GM23248 (cell line): Measurements from ENCODE around the gene WDR46. TPM values are rescaled to one million over a fixed set of nuclear protein-coding genes. Genes with fewer than 3 reads are reported as not detected.

Experiments
- DNase-seq: peaks from one replicate; pipeline ENCODE4 v3.0.0-alpha.2; 2015
- H2AFZ ChIP-seq: fragments of 200-600 bp; sonication (generic); 2 replicates; pipeline ENCODE4 v1.6.1; 2016; ENCODE audit warnings: antibody characterized with exemption
- H3F3A ChIP-seq: fragments of 200-600 bp; sonication (generic); 2 replicates; pipeline ENCODE4 v1.6.1; 2016; ENCODE audit warnings: mild to moderate bottlenecking, antibody characterized with exemption, mixed run types; ENCODE audit not compliant: insufficient read depth
- H3K27ac ChIP-seq: fragments of 200-600 bp; sonication (generic); 2 replicates; pipeline ENCODE4 v1.5.1; 2016; ENCODE audit warnings: mild to moderate bottlenecking
- H3K27me3 ChIP-seq: fragments of 200-600 bp; sonication (generic); replicated peaks from 2 replicates; pipeline ENCODE4 v1.6.1; 2016; ENCODE audit warnings: mild to moderate bottlenecking; ENCODE audit not compliant: insufficient read depth
- H3K36me3 ChIP-seq: fragments of 200-600 bp; sonication (generic); 2 replicates; pipeline ENCODE4 v1.6.1; 2016; ENCODE audit warnings: low read depth, mild to moderate bottlenecking
- H3K4me1 ChIP-seq: fragments of 200-600 bp; sonication (generic); 2 replicates; pipeline ENCODE4 v1.6.1; 2016; ENCODE audit warnings: mild to moderate bottlenecking; ENCODE audit not compliant: insufficient read depth
- H3K4me2 ChIP-seq: fragments of 200-600 bp; sonication (generic); one replicate; pipeline ENCODE4 v1.6.1; 2016; ENCODE audit warnings: mild to moderate bottlenecking; ENCODE audit not compliant: unreplicated experiment
- H3K4me3 ChIP-seq: fragments of 200-600 bp; sonication (generic); 2 replicates; pipeline ENCODE4 v1.5.1; 2016; ENCODE audit warnings: mild to moderate bottlenecking
- H3K79me2 ChIP-seq: fragments of 200-600 bp; sonication (generic); 2 replicates; pipeline ENCODE4 v1.6.1; 2016; ENCODE audit warnings: mild to moderate bottlenecking; ENCODE audit not compliant: insufficient read depth
- H3K9ac ChIP-seq: fragments of 200-600 bp; sonication (generic); 2 replicates; pipeline ENCODE4 v1.6.1; 2016; ENCODE audit warnings: mild to moderate bottlenecking
- H3K9me2 ChIP-seq: fragments of 200-600 bp; sonication (generic); 2 replicates; pipeline ENCODE4 v1.6.1; 2016; ENCODE audit warnings: mixed run types, mild to moderate bottlenecking, moderate library complexity; ENCODE audit not compliant: insufficient read depth
- H3K9me3 ChIP-seq: fragments of 200-600 bp; sonication (generic); one replicate; pipeline ENCODE4 v1.6.1; 2017; ENCODE audit warnings: low read depth
- H4K20me1 ChIP-seq: fragments of 200-600 bp; sonication (generic); 2 replicates; pipeline ENCODE4 v1.6.0; 2016; ENCODE audit not compliant: insufficient read depth
- EZH2 ChIP-seq: fragments of 200-600 bp; sonication (generic); IDR thresholded peaks from 2 replicates; pipeline ENCODE4 v1.6.1; 2018; ENCODE audit warnings: antibody characterized with exemption, mild to moderate bottlenecking; ENCODE audit not compliant: insufficient read depth, poor library complexity, severe bottlenecking
- EZH2phosphoT487 ChIP-seq: fragments of 200-600 bp; sonication (generic); IDR thresholded peaks from 2 replicates; pipeline ENCODE4 v1.6.1; 2018; ENCODE audit warnings: antibody characterized with exemption, moderate library complexity, mild to moderate bottlenecking, low read depth; ENCODE audit not compliant: insufficient read depth
- WGBS, 2 experiments: methylation state at CpG; one replicate each; pipeline ENCODE4 v1.1.6; 2015 to 2017; ENCODE audit warnings: low lambda C conversion rate in 2 of 2, low coverage in 1 of 2; ENCODE audit errors: missing lambda C conversion rate in 2 of 2; 5-methylcytosine and 5-hydroxymethylcytosine counted together
- in situ Hi-C: fragments of 300-500 bp; cut with MboI; formaldehyde crosslinking; loops from 2 replicates; pipeline ENCODE4 v1.15.0; 2020
- polyA plus RNA-seq: library from polyadenylated mRNA; unstranded; fragments of >200 nt; fragmentation: Nextera tagmentation; extraction: Ambion mirVana; gene quantifications from 2 replicates; pipeline ENCODE4 v1.2.1, GENCODE V29; 2016
- total RNA-seq: library from RNA; depleted of rRNA; stranded (reverse); fragments of >200 nt; shearing (Covaris generic); gene quantifications from 2 replicates; pipeline ENCODE4 v1.2.3, GENCODE V29; 2014

WDR46 gene
- total and polyA plus RNA-seq, 2 experiments from 2014 or later: 64.4 to 79.4 TPM

DNA sequence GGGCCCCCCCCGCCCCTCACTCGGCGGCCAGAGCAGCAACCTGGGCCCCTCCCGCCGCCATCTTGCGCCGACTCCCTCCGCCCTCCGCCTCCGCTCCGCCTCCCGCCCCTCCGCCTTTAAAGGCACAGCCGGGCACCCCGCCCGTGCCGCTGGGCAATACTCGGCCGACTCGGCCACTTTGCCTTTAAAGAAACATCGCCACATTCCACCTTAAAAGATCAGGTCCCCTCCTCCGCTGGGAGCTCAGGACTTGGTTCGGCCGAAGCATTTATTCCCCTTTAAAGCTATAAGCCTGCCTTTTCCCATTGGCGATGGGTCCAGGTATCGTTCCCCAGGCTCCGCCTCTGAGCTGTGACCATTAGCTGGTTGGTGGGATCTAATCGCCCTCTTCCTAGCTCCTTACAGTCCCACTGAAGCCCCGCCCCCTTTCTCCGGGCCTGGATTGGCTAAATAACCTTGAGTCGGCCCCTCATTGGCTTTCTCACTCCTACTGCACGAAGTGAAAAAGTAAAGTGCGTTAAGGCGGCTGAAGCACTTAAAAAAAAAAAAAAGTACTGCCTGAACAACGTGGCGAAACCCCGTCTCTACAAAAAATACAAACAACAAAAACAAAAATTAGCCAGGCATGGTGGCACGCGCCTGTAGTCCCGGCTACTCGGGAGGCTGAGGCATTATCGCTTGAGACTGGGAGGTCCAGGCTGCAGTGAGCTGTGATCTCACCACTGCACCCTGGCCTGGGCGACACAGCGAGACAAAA lies 28.8 kb upstream of the WDR46 start, which contains the start of gene ZBTB22:
Gene ZBTB22, minus strand, starts transcription at position 76 of the 757 bp plus-strand sequence. CDS start 828 bp downstream, outside the sequence.
- TF ChIP-seq EZH2phosphoT487 (no peak), EZH2 (no peak)
- Histone ChIP-seq H3K4me3 (peak within 1 kb of the TSS; percentile 78), H3K27me3 (no peaks in the 10 kb centered on the region), H4K20me1 (no peaks in the 10 kb centered on the region), H3K79me2 (peaks cover 60% of the 10 kb centered on the region), H3K9ac (peak within 1 kb of the TSS; percentile 80), H3K36me3 (peaks cover 13% of the 10 kb centered on the region; the same call in 1 of the 2 replicates), H3K9me2 (no peaks in the 10 kb centered on the region), H3K4me1 (peaks cover 32% of the 10 kb centered on the region), H3K9me3 (no peaks in the 10 kb centered on the region), H3F3A (peaks cover 28% of the 10 kb centered on the region), H2AFZ (peak within 1 kb of the TSS; percentile 74), H3K27ac (peak within 1 kb of the TSS; percentile 78), H3K4me2 (peak within 1 kb of the TSS; percentile 78)
- 2 to 3% methylated on average over 32 to 44 of the region's 44 CpGs for WGBS, 2 experiments
- peak; percentile 99 for DNase-seq
- in situ Hi-C loops: no loop called here

DNA sequence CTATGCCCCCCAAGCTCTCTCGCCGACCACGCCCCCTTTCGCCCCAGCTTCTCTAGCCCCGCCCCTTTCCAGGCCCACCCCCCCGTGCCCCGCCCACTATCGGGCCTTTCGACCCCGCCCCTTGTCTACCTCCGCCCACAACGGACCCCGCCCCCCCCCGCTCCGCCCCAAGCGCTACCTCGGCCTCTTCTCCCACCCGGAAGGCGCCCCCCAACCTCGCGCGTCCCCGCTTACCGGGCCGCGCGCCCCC lies 28.3 kb upstream of the WDR46 start:
- H3K36me3 ChIP-seq: peaks cover 13% of the 10 kb centered on the region; the same call in 1 of the 2 replicates
- H3K4me3 ChIP-seq: peak overlapping the region; percentile 78
- H3K4me1 ChIP-seq: peaks cover 32% of the 10 kb centered on the region
- H3K79me2 ChIP-seq: peaks cover 61% of the 10 kb centered on the region
- H3F3A ChIP-seq: peaks cover 28% of the 10 kb centered on the region
- H3K4me2 ChIP-seq: peak overlapping the region; percentile 69
- H3K9ac ChIP-seq: peak overlapping the region; percentile 80
- H4K20me1 ChIP-seq: no peaks in the 10 kb centered on the region
- in situ Hi-C loops: no loop called here
- DNase-seq: no peak
- WGBS, 2 experiments: 3 to 10% methylated on average over 2 to 27 of the region's 27 CpGs
- no peaks in the 10 kb centered on the region for H3K9me3 ChIP-seq
- no peak for TF ChIP-seq EZH2
- TF ChIP-seq EZH2phosphoT487: no peak
- H2AFZ ChIP-seq: no peak overlapping the region
- no peak overlapping the region; the same call in 1 of the 2 replicates for H3K27ac ChIP-seq
- no peaks in the 10 kb centered on the region for H3K9me2 ChIP-seq
- H3K27me3 ChIP-seq: no peaks in the 10 kb centered on the region

GRCh38 chr6:33316603-33317418 lies 27.8 kb upstream of the WDR46 start:
- 69 to 74% methylated on average over 18 to 19 of the region's 19 CpGs for WGBS, 2 experiments
- Histone ChIP-seq H3K36me3 (peaks cover 13% of the 10 kb centered on the region; the same call in 1 of the 2 replicates), H3K4me2 (peak overlapping the region; percentile 69), H3K27ac (no peak overlapping the region), H3K4me3 (peak overlapping the region; percentile 60), H3K9me3 (no peaks in the 10 kb centered on the region), H4K20me1 (no peaks in the 10 kb centered on the region), H2AFZ (no peak overlapping the region), H3K79me2 (peaks cover 61% of the 10 kb centered on the region), H3F3A (peaks cover 28% of the 10 kb centered on the region), H3K4me1 (peaks cover 32% of the 10 kb centered on the region), H3K27me3 (no peaks in the 10 kb centered on the region), H3K9ac (no peak overlapping the region), H3K9me2 (no peaks in the 10 kb centered on the region)
- in situ Hi-C loops: no loop called here
- DNase-seq: no peak
- TF ChIP-seq EZH2 (no peak), EZH2phosphoT487 (no peak)

DNA sequence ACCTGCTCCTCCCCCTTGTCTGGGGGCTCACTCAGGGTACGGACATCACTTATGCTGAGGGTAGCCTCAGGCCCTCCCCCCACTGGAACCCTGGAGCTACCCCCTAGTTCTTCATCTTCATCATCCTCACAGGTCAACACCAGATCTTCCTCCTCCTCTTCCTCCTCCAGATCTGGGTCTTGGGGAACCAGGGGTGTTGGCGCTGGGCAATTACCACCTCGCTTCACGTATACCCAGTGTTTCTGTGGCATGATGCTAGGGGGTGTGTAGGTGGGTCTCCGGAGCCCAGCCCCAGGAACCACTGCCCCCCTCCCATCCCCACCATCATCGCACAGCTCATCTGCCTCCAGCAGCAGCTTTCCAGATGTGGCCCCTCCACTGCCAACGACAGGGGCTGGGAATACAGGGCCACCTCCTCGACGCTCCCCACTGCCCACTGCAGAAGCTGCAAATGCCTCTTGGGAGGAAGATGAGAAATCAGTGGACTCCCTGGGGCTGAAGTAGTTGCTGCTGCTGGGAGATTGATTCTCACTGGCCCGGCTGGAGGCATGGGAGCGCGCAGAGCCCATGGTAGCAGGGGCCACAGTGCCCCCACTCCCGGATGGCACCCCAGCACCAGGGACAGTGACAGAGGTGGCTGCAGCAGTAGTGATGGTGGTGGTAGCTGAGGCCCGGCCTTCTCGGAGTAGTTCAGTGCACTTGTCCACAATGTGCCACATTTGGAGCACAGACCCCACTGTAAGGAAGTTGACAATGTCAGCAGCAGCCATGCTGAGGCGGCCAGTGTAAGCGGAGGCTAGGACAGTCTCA lies 27.0 kb upstream of the WDR46 start:
- Histone ChIP-seq H3F3A (peaks cover 23% of the 10 kb centered on the region), H3K36me3 (peaks cover 13% of the 10 kb centered on the region; the same call in 1 of the 2 replicates), H3K9ac (no peak overlapping the region), H4K20me1 (no peaks in the 10 kb centered on the region), H3K4me3 (no peak overlapping the region), H3K4me2 (no peak overlapping the region), H3K9me2 (no peaks in the 10 kb centered on the region), H3K9me3 (no peaks in the 10 kb centered on the region), H3K4me1 (peaks cover 27% of the 10 kb centered on the region), H2AFZ (no peak overlapping the region), H3K27me3 (no peaks in the 10 kb centered on the region), H3K27ac (no peak overlapping the region), H3K79me2 (peaks cover 61% of the 10 kb centered on the region)
- 78 to 79% methylated on average over 16 to 17 of the region's 17 CpGs for WGBS, 2 experiments
- TF ChIP-seq EZH2 (no peak), EZH2phosphoT487 (no peak)
- DNase-seq: no peak
- in situ Hi-C loops: no loop called here
